Stimulated activated CD8-positive, alpha-beta memory T cell treated with anti-CD3 and anti-CD28 coated beads, Interleukin-15, amount 100 ng/mL, for 4 hours (primary cell): ENCODE data around the gene CELF4.

Experiments used
- DNase-seq, 2 donors: peaks; one replicate each; pipeline ENCODE4 v3.0.0-alpha.2; 2020; ENCODE audit warnings: low read depth in 2 of 2

Gene CELF4

GRCh38 chr18:37414816-37415215, 150.8 kb downstream of the CELF4 start:
- no peak for DNase-seq

DNA sequence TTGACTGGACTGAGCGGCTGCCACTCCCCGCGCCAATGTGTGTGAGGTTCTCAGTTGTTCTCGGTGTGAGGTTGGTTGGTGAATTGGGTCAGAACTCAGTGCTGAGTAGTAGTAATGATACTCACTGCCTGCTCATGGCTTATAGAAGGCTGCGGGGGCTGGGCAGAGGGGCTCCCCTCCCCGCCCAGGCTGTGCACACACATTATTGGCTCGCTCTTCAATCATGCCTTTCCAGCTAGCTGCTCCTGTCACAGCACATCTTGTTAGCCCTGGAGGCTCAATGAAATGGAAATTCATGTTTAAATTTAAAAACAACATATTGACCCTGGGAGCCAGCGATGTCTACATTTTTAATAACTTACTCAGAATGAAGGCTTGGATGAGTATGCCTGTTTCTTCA, 152.8 kb downstream of the CELF4 start:
- DNase-seq, result no peak

DNA sequence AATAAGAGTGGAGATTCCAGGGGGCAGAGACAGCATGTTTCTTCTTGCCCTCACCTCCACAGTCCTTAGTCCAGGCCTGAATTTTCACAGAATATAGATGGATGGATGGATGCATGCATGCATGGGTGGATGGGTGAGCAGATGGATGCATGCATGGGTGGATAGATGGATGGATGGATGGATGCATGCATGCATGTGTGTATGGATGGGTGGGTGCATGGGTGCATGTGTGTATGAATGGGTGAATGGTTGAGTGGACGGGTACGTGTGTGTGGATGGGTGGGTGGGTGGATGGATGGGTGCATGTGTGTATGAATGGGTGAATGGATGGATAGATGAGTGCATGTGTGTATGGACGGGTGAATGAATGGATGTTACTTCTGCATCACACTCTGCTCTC, 153.3 kb downstream of the CELF4 start:
- no peak for DNase-seq

DNA sequence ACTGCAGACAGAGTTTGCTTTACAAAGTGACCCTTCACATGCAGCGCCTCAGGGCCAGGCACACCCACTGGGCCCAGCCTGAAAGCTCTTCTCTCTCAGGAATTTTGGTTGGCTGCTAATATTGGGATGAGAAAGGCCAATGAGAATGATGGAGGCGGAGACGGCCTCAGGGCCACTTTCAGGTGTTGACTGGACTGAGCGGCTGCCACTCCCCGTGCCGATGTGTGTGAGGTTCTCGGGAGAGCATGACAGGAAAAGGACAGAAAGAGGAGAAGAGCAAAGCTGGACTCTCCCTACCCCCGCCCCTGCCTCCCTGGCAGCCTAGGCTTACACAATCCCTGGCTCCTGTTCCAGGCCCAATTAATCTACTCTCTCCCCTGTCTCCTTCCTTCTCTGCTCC, 155.7 kb downstream of the CELF4 start:
- DNase-seq, result no peak

- DNase-seq, result no peak
Measured at GRCh38 chr18:37408676-37409265, 156.8 kb downstream of the CELF4 start.

DNA sequence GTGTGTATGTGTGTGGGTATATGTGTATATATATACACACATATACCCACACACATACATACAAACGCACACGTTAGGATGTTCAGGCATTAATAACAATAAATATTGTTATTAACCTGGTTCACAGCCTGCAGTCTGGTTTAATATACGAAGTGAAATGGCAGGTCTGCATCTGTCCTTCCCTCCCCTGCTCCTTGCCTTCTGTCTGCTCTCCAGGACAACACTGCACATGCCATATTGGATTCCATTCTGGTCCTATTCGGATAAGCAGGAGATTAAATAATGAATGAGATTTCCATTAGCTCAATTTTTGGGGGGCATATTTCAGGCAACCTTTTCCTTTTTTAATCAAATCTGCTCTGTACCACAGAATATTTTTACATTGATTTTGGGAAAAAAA, 158.0 kb downstream of the CELF4 start:
- no peak for DNase-seq

DNA sequence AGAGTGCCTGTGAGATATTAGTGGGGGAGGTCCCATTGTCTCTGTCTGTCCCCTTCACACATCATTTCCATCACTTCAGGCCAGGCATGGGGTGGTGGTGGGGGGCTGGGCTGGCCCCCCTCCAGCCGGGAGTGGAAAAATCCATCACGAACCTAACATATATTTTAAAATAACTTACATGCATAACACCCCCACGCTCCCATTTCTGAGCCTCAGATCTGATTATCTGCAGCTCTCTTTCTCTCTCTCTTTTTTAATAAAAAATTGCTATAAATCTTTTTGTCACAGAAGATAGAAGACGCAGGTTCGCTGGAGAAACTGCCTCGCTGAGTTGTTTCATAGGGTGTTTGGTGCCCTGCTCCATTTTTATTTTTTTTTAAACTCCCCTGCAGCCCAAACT, 159.8 kb downstream of the CELF4 start:
- no peak for DNase-seq

- no peak for DNase-seq
Measured at GRCh38 chr18:37405229-37405628, 160.4 kb downstream of the CELF4 start.

- no peak for DNase-seq
Measured at GRCh38 chr18:37403788-37404187, 161.8 kb downstream of the CELF4 start.

GRCh38 chr18:37403100-37403781, 162.4 kb downstream of the CELF4 start:
- DNase-seq, result no peak

DNA sequence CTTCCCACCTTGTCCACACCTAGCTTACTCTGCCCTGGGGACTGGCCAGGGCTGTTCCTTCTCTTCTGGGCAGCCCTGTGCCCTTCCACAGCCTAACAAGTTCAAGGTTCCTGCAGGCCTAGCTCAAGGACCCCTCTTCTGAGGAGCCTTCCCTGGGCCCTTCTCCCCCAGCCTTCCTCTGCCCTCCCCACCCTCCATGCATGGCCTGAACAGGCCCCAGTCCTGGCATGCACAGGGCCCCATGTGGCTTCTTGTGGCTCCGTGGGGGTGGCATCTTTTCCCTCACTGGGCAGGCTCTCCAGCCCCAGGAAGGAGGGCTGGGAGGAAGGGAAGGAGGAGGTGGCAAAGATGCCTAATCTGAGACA, 162.9 kb downstream of the CELF4 start:
- no peak for DNase-seq

DNA sequence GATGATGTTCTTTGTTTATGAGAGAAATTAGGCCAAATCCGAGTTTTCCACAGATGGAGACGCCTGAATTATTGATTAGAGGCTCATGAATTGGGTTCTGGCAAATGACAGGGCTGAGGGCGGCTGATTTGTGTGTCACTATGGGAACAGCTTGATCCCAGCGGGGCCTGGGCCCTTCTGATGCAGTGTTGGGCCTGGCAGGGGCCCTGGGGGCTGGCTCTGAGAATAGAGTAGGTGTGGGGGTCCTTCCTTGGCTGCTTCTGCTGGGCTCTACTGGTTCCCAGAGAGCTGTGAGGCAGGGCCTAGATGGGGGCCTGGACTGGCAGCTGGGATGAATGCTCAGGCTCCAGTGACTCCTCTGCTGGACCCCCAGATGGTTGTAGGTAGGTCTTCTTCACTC, 164.8 kb downstream of the CELF4 start:
- DNase-seq, result no peak

DNA sequence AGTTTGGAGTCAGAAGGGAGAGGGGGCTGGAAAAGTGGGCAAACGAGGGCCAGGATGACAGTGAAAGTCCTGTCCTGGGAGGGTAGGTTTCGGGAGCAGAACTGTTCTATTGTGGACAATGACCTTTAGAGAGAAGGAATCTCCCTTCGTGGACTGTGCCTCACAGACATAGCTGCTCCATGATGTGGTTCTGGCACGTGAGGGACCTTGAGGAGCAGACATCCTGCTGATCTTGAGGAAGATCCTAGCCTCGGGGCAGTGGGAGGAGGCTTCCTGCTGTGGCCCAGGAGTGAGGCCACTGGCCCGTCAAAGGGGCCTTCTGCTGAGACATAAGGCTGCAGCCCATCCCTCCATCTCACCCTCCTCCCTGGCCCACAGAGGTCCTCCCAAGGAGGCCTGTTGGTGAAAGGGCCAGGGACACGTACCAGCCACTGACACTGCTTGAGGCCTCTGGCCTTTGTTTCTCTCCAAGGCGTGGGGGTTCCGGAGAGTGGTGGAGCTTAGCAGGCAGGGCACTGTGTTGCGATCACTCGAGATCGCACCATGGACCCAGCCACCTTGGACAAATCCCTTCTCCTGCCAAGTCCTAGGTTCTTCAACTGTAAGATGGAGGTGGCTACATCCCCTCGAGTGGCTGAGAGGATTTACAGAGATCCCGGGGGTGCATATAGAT, 167.2 kb downstream of the CELF4 start:
- DNase-seq, result no peak

GRCh38 chr18:37397814-37398213, 167.8 kb downstream of the CELF4 start:
- no peak for DNase-seq

GRCh38 chr18:37396971-37397720, 168.5 kb downstream of the CELF4 start:
- DNase-seq, result no peak

GRCh38 chr18:37395631-37396030, 170.0 kb downstream of the CELF4 start:
- DNase-seq, result no peak

DNA sequence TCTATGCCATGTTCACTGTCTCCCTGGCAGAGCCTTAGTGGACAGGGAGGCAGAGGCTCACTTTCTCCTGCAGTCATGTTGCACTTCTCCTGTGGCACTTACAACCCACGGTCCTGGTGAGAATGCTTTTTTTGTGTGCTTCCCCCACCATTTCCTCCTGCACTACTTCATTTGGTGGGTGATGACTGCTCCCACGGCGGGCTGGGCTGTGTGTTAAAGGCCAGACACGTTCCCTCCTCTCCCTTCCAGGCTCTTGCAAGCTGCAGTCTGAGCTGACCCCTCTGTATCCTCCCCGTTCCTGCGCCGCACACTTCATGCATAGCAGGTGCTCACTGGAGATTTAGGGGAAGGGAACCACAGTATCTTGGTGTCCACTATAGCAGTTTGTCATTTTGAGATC, 170.5 kb downstream of the CELF4 start:
- no peak for DNase-seq

DNA sequence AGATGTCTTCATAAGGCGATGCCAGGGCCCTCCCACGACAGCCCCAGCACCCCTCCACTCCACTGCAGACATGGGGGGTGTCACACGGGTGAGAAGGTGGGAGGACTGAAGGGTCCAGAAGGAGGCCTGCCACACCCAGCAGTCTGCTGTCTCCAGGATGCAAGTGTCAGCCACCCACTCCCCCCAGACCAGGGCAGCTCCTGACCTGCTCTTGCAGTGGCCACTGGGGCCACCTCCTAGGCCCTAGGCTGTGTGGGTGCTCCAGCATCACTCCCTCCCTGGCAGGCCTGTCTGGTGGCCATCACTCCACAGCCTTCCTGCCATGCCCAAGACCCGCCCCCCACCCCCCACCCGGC, 171.0 kb downstream of the CELF4 start:
- DNase-seq, result no peak

DNA sequence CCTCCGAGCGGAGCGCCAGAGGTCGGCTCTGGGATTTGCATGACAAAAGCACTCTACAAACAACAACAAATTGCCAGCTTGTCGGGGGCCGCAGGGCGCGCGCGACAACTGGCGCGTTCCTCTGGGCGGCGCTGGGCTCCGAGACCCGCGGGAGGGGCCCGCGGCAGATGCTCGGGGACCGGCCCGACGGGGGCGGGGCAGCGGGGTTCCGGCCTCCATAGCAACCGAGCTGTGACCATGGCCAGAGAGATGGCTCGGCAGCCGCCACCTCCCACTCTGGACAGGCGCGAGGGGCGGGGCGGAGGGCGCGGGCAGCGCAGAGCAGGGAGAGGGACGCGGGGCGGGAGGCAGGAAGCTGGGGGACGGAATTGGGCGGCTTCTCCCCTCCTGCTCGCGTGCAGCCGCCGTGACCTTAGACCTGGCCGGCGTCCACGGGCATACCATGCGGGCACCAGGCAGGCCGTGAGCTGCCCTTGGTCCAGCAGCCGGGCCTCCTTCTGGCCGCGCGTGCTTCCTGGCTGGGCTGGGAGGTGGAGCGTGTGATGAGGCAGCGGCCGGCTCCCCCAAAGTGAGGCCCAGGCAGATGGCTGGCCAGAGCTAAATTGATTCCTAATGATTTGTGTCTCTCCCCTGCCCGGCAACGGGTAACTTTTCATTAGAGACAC, 171.5 kb downstream of the CELF4 start:
- no peak for DNase-seq

DNA sequence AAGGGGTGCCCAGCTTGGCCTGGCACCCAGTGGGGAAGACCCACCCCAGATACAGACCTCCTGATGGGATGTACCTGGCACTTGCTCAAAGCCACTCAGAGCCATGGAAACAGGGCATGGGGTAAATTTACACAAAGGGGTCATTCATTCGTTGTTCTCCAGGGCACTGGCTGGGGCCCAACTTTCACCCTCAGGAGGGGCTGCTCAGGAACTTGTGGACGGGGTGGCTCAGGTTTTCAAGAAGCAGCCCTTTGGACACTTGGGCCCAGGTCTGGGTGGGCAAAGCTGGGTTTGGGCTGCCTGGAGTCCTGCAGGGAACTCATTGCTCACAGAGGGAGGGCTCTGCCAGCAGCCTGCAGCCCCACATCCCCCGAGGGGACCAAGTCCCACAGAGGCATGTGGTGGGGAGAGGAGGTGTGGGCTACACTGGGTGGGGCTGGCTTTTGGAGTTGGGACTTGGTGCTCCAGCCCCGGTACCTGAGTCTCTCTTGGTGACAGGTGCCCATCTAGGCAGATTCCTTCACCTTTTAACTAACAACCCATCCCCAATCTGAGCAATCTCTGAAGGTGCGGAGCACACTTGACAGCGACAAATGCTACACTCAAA, 172.3 kb downstream of the CELF4 start:
- DNase-seq, result no peak

GRCh38 chr18:37392648-37393047, 172.9 kb downstream of the CELF4 start:
- DNase-seq, result no peak
